ENCODE results near the gene NPTXR.

NPTXR gene

GRCh38 chr22:38792833-38793232, 51.0 kb downstream of the NPTXR start:
- Histone ChIP-seq H3K27ac (ENCODE audit: insufficient read depth in 1 of 2, low read depth in 1 of 2, low read length in 2 of 2, poor library complexity in 1 of 2, severe bottlenecking in 2 of 2) (peak overlapping the region in 1 of 2 experiments; percentile 94), H3K27me3 (replicated peaks in 2 of 5; ENCODE audit: control insufficient read depth in 4 of 5, insufficient read depth in 5 of 5, low read length in 4 of 5) (peaks cover 0 to 10% (median 0%) of the 10 kb centered on the region in 5 experiments), H3K36me3 (ENCODE audit: control insufficient read depth in 4 of 4, insufficient read depth in 4 of 4, low read length in 3 of 4) (peaks cover 0 to 13% (median 5%) of the 10 kb centered on the region in 4 experiments), H3K4me3 (ENCODE audit: control insufficient read depth in 1 of 7, extremely low read depth in 1 of 7, insufficient read depth in 4 of 7, low read depth in 2 of 7, low read length in 6 of 7) (peak overlapping the region in 6 of 7 experiments; percentile 71 to 90 (median 80)), H3K4me1 (ENCODE audit: control extremely low read depth in 1 of 4, control insufficient read depth in 4 of 4, insufficient read depth in 4 of 4, low read length in 3 of 4) (peaks cover 7 to 18% (median 12%) of the 10 kb centered on the region in 4 experiments), H3K9me3 (ENCODE audit: control extremely low read depth in 1 of 5, control insufficient read depth in 4 of 5, insufficient read depth in 2 of 5, low read depth in 1 of 5, low read length in 4 of 5) (no peaks in the 10 kb centered on the region)
- ChIA-PET CTCF (no interaction called here), POLR2A (interaction anchor here (0.5 kb wide), 1 partner anchor 275 kb away, joined by 3 read pairs; no protein-coding TSS in a partner anchor)
- WGBS (ENCODE audit: insufficient coverage), result 100% methylated on average over 2 of the region's 4 CpGs
- peak in 2 of 3 donors; percentile 39 to 49 for DNase-seq

GRCh38 chr22:38789606-38790005, 54.2 kb downstream of the NPTXR start:
- H3K4me3 ChIP-seq (ENCODE audit: control insufficient read depth in 1 of 7, extremely low read depth in 1 of 7, insufficient read depth in 4 of 7, low read depth in 2 of 7, low read length in 6 of 7), result no peak overlapping the region
- ChIA-PET POLR2A (no interaction called here), CTCF (no interaction called here)
- no peaks in the 10 kb centered on the region for H3K9me3 ChIP-seq (ENCODE audit: control extremely low read depth in 1 of 5, control insufficient read depth in 4 of 5, insufficient read depth in 2 of 5, low read depth in 1 of 5, low read length in 4 of 5)
- WGBS (ENCODE audit: insufficient coverage), result 95% methylated on average over 4 of the region's 4 CpGs
- no peaks in the 10 kb centered on the region for H3K27me3 ChIP-seq (replicated peaks in 2 of 5; ENCODE audit: control insufficient read depth in 4 of 5, insufficient read depth in 5 of 5, low read length in 4 of 5)
- H3K36me3 ChIP-seq (ENCODE audit: control insufficient read depth in 4 of 4, insufficient read depth in 4 of 4, low read length in 3 of 4), result peaks cover 0 to 13% (median 5%) of the 10 kb centered on the region in 4 experiments
- no peak overlapping the region for H3K27ac ChIP-seq (ENCODE audit: insufficient read depth in 1 of 2, low read depth in 1 of 2, low read length in 2 of 2, poor library complexity in 1 of 2, severe bottlenecking in 2 of 2)
- no peak for DNase-seq
- peaks cover 7 to 18% (median 11%) of the 10 kb centered on the region in 4 experiments for H3K4me1 ChIP-seq (ENCODE audit: control extremely low read depth in 1 of 4, control insufficient read depth in 4 of 4, insufficient read depth in 4 of 4, low read length in 3 of 4)

- Histone ChIP-seq H3K27me3 (replicated peaks in 2 of 5; ENCODE audit: control insufficient read depth in 4 of 5, insufficient read depth in 5 of 5, low read length in 4 of 5) (no peaks in the 10 kb centered on the region), H3K27ac (ENCODE audit: insufficient read depth in 1 of 2, low read depth in 1 of 2, low read length in 2 of 2, poor library complexity in 1 of 2, severe bottlenecking in 2 of 2) (no peak overlapping the region), H3K4me1 (ENCODE audit: control extremely low read depth in 1 of 4, control insufficient read depth in 4 of 4, insufficient read depth in 4 of 4, low read length in 3 of 4) (peaks cover 6 to 13% (median 8%) of the 10 kb centered on the region in 4 experiments), H3K9me3 (ENCODE audit: control extremely low read depth in 1 of 5, control insufficient read depth in 4 of 5, insufficient read depth in 2 of 5, low read depth in 1 of 5, low read length in 4 of 5) (no peaks in the 10 kb centered on the region), H3K36me3 (ENCODE audit: control insufficient read depth in 4 of 4, insufficient read depth in 4 of 4, low read length in 3 of 4) (peaks cover 0 to 13% (median 5%) of the 10 kb centered on the region in 4 experiments), H3K4me3 (ENCODE audit: control insufficient read depth in 1 of 7, extremely low read depth in 1 of 7, insufficient read depth in 4 of 7, low read depth in 2 of 7, low read length in 6 of 7) (no peak overlapping the region)
- POLR2A ChIA-PET, result no interaction called here
- 100% methylated on average over 5 of the region's 6 CpGs for WGBS (ENCODE audit: insufficient coverage)
- no peak for DNase-seq
- CTCF ChIA-PET, result interaction anchor here (1.4 kb wide), 1 partner anchor 58 kb away, joined by 3 read pairs; no protein-coding TSS in a partner anchor
Measured at GRCh38 chr22:38788846-38789245, 55.0 kb downstream of the NPTXR start.

- POLR2A ChIA-PET, result no interaction called here
- no peak overlapping the region for H3K4me3 ChIP-seq (ENCODE audit: control insufficient read depth in 1 of 7, extremely low read depth in 1 of 7, insufficient read depth in 4 of 7, low read depth in 2 of 7, low read length in 6 of 7)
- CTCF ChIA-PET, result interaction anchor here (1.4 kb wide), 1 partner anchor 57 kb away, joined by 3 read pairs; no protein-coding TSS in a partner anchor
Measured at GRCh38 chr22:38788021-38788816, 55.6 kb downstream of the NPTXR start.

GRCh38 chr22:38786631-38787030, 57.2 kb downstream of the NPTXR start:
- CTCF ChIA-PET, result interaction anchor here (1.1 kb wide), 1 partner anchor 19 kb away, joined by 3 read pairs; no protein-coding TSS in a partner anchor
- peaks cover 0 to 13% (median 5%) of the 10 kb centered on the region in 4 experiments for H3K36me3 ChIP-seq (ENCODE audit: control insufficient read depth in 4 of 4, insufficient read depth in 4 of 4, low read length in 3 of 4)
- peaks cover 0 to 24% (median 16%) of the 10 kb centered on the region in 4 experiments for H3K4me1 ChIP-seq (ENCODE audit: control extremely low read depth in 1 of 4, control insufficient read depth in 4 of 4, insufficient read depth in 4 of 4, low read length in 3 of 4)
- H3K27me3 ChIP-seq (replicated peaks in 2 of 5; ENCODE audit: control insufficient read depth in 4 of 5, insufficient read depth in 5 of 5, low read length in 4 of 5), result no peaks in the 10 kb centered on the region
- WGBS (ENCODE audit: insufficient coverage), result 100% methylated on average over 1 of the region's 3 CpGs
- POLR2A ChIA-PET, result no interaction called here
- no peak for DNase-seq
- peak overlapping the region in 1 of 2 experiments; percentile 52 for H3K27ac ChIP-seq (ENCODE audit: insufficient read depth in 1 of 2, low read depth in 1 of 2, low read length in 2 of 2, poor library complexity in 1 of 2, severe bottlenecking in 2 of 2)
- no peak overlapping the region for H3K4me3 ChIP-seq (ENCODE audit: control insufficient read depth in 1 of 7, extremely low read depth in 1 of 7, insufficient read depth in 4 of 7, low read depth in 2 of 7, low read length in 6 of 7)
- no peaks in the 10 kb centered on the region for H3K9me3 ChIP-seq (ENCODE audit: control extremely low read depth in 1 of 5, control insufficient read depth in 4 of 5, insufficient read depth in 2 of 5, low read depth in 1 of 5, low read length in 4 of 5)

More at GRCh38 chr22:38788021-38788816, 55.6 kb downstream of the NPTXR start:
- H3K27ac ChIP-seq (ENCODE audit: insufficient read depth in 1 of 2, low read depth in 1 of 2, low read length in 2 of 2, poor library complexity in 1 of 2, severe bottlenecking in 2 of 2), result no peak overlapping the region
- H3K4me1 ChIP-seq (ENCODE audit: control extremely low read depth in 1 of 4, control insufficient read depth in 4 of 4, insufficient read depth in 4 of 4, low read length in 3 of 4), result peaks cover 4 to 13% (median 6%) of the 10 kb centered on the region in 4 experiments
- 96% methylated on average over 6 of the region's 16 CpGs for WGBS (ENCODE audit: insufficient coverage)
- peaks cover 0 to 13% (median 5%) of the 10 kb centered on the region in 4 experiments for H3K36me3 ChIP-seq (ENCODE audit: control insufficient read depth in 4 of 4, insufficient read depth in 4 of 4, low read length in 3 of 4)
- H3K27me3 ChIP-seq (replicated peaks in 2 of 5; ENCODE audit: control insufficient read depth in 4 of 5, insufficient read depth in 5 of 5, low read length in 4 of 5), result no peaks in the 10 kb centered on the region
- no peaks in the 10 kb centered on the region for H3K9me3 ChIP-seq (ENCODE audit: control extremely low read depth in 1 of 5, control insufficient read depth in 4 of 5, insufficient read depth in 2 of 5, low read depth in 1 of 5, low read length in 4 of 5)
- peak in 2 of 3 donors; percentile 43 to 44 for DNase-seq

- peaks cover 0 to 29% (median 16%) of the 10 kb centered on the region in 4 experiments for H3K4me1 ChIP-seq (ENCODE audit: control extremely low read depth in 1 of 4, control insufficient read depth in 4 of 4, insufficient read depth in 4 of 4, low read length in 3 of 4)
- H3K27ac ChIP-seq (ENCODE audit: insufficient read depth in 1 of 2, low read depth in 1 of 2, low read length in 2 of 2, poor library complexity in 1 of 2, severe bottlenecking in 2 of 2), result no peak overlapping the region
- ChIA-PET POLR2A (no interaction called here), CTCF (interaction anchor here (1.1 to 1.5 kb wide), 2 partner anchors 14 to 17 kb away, joined by 3 to 6 read pairs; no protein-coding TSS in a partner anchor)
- 97% methylated on average over 5 of the region's 5 CpGs for WGBS (ENCODE audit: insufficient coverage)
- peaks cover 2 to 18% (median 8%) of the 10 kb centered on the region in 4 experiments for H3K36me3 ChIP-seq (ENCODE audit: control insufficient read depth in 4 of 4, insufficient read depth in 4 of 4, low read length in 3 of 4)
- H3K27me3 ChIP-seq (replicated peaks in 2 of 5; ENCODE audit: control insufficient read depth in 4 of 5, insufficient read depth in 5 of 5, low read length in 4 of 5), result no peaks in the 10 kb centered on the region
- H3K4me3 ChIP-seq (ENCODE audit: control insufficient read depth in 1 of 7, extremely low read depth in 1 of 7, insufficient read depth in 4 of 7, low read depth in 2 of 7, low read length in 6 of 7), result no peak overlapping the region
- no peaks in the 10 kb centered on the region for H3K9me3 ChIP-seq (ENCODE audit: control extremely low read depth in 1 of 5, control insufficient read depth in 4 of 5, insufficient read depth in 2 of 5, low read depth in 1 of 5, low read length in 4 of 5)
- no peak for DNase-seq
Measured at GRCh38 chr22:38784856-38785255, 59.0 kb downstream of the NPTXR start.

GRCh38 chr22:38784035-38784434, 59.8 kb downstream of the NPTXR start:
- Histone ChIP-seq H3K27ac (ENCODE audit: insufficient read depth in 1 of 2, low read depth in 1 of 2, low read length in 2 of 2, poor library complexity in 1 of 2, severe bottlenecking in 2 of 2) (no peak overlapping the region), H3K27me3 (replicated peaks in 2 of 5; ENCODE audit: control insufficient read depth in 4 of 5, insufficient read depth in 5 of 5, low read length in 4 of 5) (no peaks in the 10 kb centered on the region), H3K36me3 (ENCODE audit: control insufficient read depth in 4 of 4, insufficient read depth in 4 of 4, low read length in 3 of 4) (peaks cover 2 to 21% (median 7%) of the 10 kb centered on the region in 4 experiments), H3K9me3 (ENCODE audit: control extremely low read depth in 1 of 5, control insufficient read depth in 4 of 5, insufficient read depth in 2 of 5, low read depth in 1 of 5, low read length in 4 of 5) (no peaks in the 10 kb centered on the region), H3K4me1 (ENCODE audit: control extremely low read depth in 1 of 4, control insufficient read depth in 4 of 4, insufficient read depth in 4 of 4, low read length in 3 of 4) (peaks cover 0 to 29% (median 16%) of the 10 kb centered on the region in 4 experiments), H3K4me3 (ENCODE audit: control insufficient read depth in 1 of 7, extremely low read depth in 1 of 7, insufficient read depth in 4 of 7, low read depth in 2 of 7, low read length in 6 of 7) (no peak overlapping the region)
- DNase-seq, result no peak
- WGBS (ENCODE audit: insufficient coverage), result 96% methylated on average over 15 of the region's 15 CpGs
- ChIA-PET POLR2A (no interaction called here), CTCF (interaction anchor here (0.9 to 2.0 kb wide), 3 partner anchors 16 to 18 kb away, joined by 3 to 8 read pairs (median 6); no protein-coding TSS in a partner anchor)
